Activated naive CD4-positive, alpha-beta T cell treated with Interleukin-2 at 50 U/mL for 16 hours (primary cell): Measurements from ENCODE around the gene TMTC3.
"Not testable (repeated sequence)": the region's sequence is repeated elsewhere in the genome, so short reads cannot be mapped to it uniquely, and the experiment has no call there.

Experiments
- DNase-seq: peaks from one replicate; pipeline ENCODE4 v3.0.0-alpha.2; 2020

Gene TMTC3

GRCh38 chr12:88141774-88142609, at the start of gene TMTC3, which contains the start of gene CEP290:
Gene TMTC3, plus strand, starts transcription at chr12:88142307. Its CDS starts 6,009 bp downstream, at chr12:88148316.
Gene CEP290, minus strand, starts transcription at chr12:88142088. Its CDS starts 781 bp downstream, at chr12:88141307.
- peak; percentile 94 for DNase-seq

- DNase-seq = no peak
Measured at GRCh38 chr12:88092771-88093170, 49.3 kb upstream of the TMTC3 start.

GRCh38 chr12:88093573-88093972, 48.5 kb upstream of the TMTC3 start:
- DNase-seq = no peak

- no peak for DNase-seq
Measured at GRCh38 chr12:88108021-88108420, 34.1 kb upstream of the TMTC3 start.

- no peak for DNase-seq
Measured at GRCh38 chr12:88111074-88111652, 30.9 kb upstream of the TMTC3 start.

GRCh38 chr12:88113871-88114270, 28.2 kb upstream of the TMTC3 start:
- no peak for DNase-seq

- DNase-seq = no peak
Measured at GRCh38 chr12:88122666-88123065, 19.4 kb upstream of the TMTC3 start.

- no peak for DNase-seq
Measured at GRCh38 chr12:88127099-88127498, 15.0 kb upstream of the TMTC3 start.

- DNase-seq = no peak
Measured at GRCh38 chr12:88127855-88128254, 14.3 kb upstream of the TMTC3 start.

- DNase-seq = no peak
Measured at GRCh38 chr12:88132392-88132791, 9.7 kb upstream of the TMTC3 start.

- DNase-seq = not testable (repeated sequence)
Measured at GRCh38 chr12:88133181-88133580, 8.9 kb upstream of the TMTC3 start.

GRCh38 chr12:88139711-88140110, 2.4 kb upstream of the TMTC3 start:
- not testable (repeated sequence) for DNase-seq

- no peak for DNase-seq
Measured at GRCh38 chr12:88141425-88141773, 708 bp upstream of the TMTC3 start.

- DNase-seq = peak; percentile 29
Measured at GRCh38 chr12:88142610-88142991, 494 bp downstream of the TMTC3 start.

GRCh38 chr12:88144037-88144436, 1.9 kb downstream of the TMTC3 start:
- no peak for DNase-seq

GRCh38 chr12:88144546-88145468, 2.7 kb downstream of the TMTC3 start:
- DNase-seq = no peak

GRCh38 chr12:88145567-88146505, 3.7 kb downstream of the TMTC3 start:
- DNase-seq = no peak

- no peak for DNase-seq
Measured at GRCh38 chr12:88150063-88150462, 8.0 kb downstream of the TMTC3 start.

- DNase-seq = no peak
Measured at GRCh38 chr12:88153959-88154358, 11.9 kb downstream of the TMTC3 start.

- DNase-seq = no peak
Measured at GRCh38 chr12:88156075-88156654, 14.1 kb downstream of the TMTC3 start.

GRCh38 chr12:88163371-88163770, 21.3 kb downstream of the TMTC3 start:
- DNase-seq = no peak

- DNase-seq = no peak
Measured at GRCh38 chr12:88166179-88166578, 24.1 kb downstream of the TMTC3 start.
